SK-N-SH (cell line): ENCODE results near the gene MTTP.

Experiments
- ELF1 ChIP-seq: IDR thresholded peaks from 2 replicates; pipeline ENCODE4 v1.4.0; 2012
- EZH2phosphoT487 ChIP-seq: fragments of 200-600 bp; sonication (generic); IDR thresholded peaks from 2 replicates; pipeline ENCODE4 v1.6.1; 2017; ENCODE audit warnings: low read depth, mixed run types, mild to moderate bottlenecking, antibody characterized with exemption, moderate library complexity, borderline replicate concordance
- FOXJ3 ChIP-seq: sonication (generic); formaldehyde crosslinking; IDR thresholded peaks from 2 replicates; pipeline ENCODE4 v1.5.1; 2020; ENCODE audit warnings: mild to moderate bottlenecking, missing genetic modification reagents
- FOXM1 ChIP-seq: IDR thresholded peaks from 2 replicates; pipeline ENCODE4 v1.4.0; 2012; ENCODE audit warnings: low read depth, mild to moderate bottlenecking
- GATA2 ChIP-seq: sonication (generic); formaldehyde crosslinking; IDR thresholded peaks from 2 replicates; pipeline ENCODE4 v1.5.0; 2020; ENCODE audit warnings: mild to moderate bottlenecking, missing genetic modification reagents
- RCOR1 ChIP-seq: fragments of 150-350 bp; IDR thresholded peaks from 2 replicates; pipeline ENCODE4 v1.6.1; 2017; ENCODE audit warnings: antibody characterized with exemption, low read length
- RFX5 ChIP-seq: IDR thresholded peaks from 2 replicates; pipeline ENCODE4 v1.6.1; 2012; ENCODE audit warnings: mild to moderate bottlenecking, improper control_type of control experiment, low read length
- TCF12 ChIP-seq: IDR thresholded peaks from 2 replicates; pipeline ENCODE4 v1.4.0; 2012
- YY1 ChIP-seq: IDR thresholded peaks from 2 replicates; pipeline ENCODE4 v1.4.0; 2012; ENCODE audit warnings: low read depth, mild to moderate bottlenecking
- TF ChIP-seq, protein P1 (sequence below): fragments of 200-600 bp; sonication (generic); IDR thresholded peaks from 2 replicates; pipeline ENCODE4 v1.6.1; 2017; ENCODE audit warnings: antibody characterized with exemption, mild to moderate bottlenecking, moderate library complexity
- TF ChIP-seq, protein P2 (sequence below): IDR thresholded peaks from 2 replicates; pipeline ENCODE4 v1.4.0; 2012; ENCODE audit warnings: low read depth
- TF ChIP-seq, protein P3 (sequence below): IDR thresholded peaks from 2 replicates; pipeline ENCODE4; 2012

DNA sequence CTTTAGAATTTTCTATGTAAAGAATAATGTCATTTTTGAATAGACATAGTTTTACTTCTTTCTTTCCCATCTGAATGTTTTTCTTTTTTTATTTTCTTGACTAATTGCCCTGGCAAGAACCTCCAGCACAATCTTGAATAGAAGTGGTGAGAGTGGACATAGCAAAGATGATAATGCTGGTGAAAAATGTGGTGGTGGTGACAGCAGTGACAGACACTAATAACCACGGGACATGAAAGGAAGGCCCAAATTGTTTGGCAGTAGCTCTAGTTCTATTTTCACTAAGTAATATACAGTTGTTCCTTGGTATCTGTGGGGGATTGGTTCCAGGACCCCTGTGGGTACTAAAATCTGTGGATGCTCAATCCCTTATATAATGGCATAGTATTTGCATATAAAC lies 53.4 kb downstream of the MTTP start:
- TF ChIP-seq, protein P1, sequence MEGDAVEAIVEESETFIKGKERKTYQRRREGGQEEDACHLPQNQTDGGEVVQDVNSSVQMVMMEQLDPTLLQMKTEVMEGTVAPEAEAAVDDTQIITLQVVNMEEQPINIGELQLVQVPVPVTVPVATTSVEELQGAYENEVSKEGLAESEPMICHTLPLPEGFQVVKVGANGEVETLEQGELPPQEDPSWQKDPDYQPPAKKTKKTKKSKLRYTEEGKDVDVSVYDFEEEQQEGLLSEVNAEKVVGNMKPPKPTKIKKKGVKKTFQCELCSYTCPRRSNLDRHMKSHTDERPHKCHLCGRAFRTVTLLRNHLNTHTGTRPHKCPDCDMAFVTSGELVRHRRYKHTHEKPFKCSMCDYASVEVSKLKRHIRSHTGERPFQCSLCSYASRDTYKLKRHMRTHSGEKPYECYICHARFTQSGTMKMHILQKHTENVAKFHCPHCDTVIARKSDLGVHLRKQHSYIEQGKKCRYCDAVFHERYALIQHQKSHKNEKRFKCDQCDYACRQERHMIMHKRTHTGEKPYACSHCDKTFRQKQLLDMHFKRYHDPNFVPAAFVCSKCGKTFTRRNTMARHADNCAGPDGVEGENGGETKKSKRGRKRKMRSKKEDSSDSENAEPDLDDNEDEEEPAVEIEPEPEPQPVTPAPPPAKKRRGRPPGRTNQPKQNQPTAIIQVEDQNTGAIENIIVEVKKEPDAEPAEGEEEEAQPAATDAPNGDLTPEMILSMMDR: no peak
- TF ChIP-seq FOXM1 (no peak), RCOR1 (no peak), FOXJ3 (CRISPR knock-in tag) (no peak), RFX5 (no peak), EZH2phosphoT487 (no peak), GATA2 (CRISPR knock-in tag) (no peak), ELF1 (no peak), TCF12 (no peak), YY1 (no peak)
- TF ChIP-seq, protein P2, sequence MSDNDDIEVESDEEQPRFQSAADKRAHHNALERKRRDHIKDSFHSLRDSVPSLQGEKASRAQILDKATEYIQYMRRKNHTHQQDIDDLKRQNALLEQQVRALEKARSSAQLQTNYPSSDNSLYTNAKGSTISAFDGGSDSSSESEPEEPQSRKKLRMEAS: no peak
- TF ChIP-seq, protein P3, sequence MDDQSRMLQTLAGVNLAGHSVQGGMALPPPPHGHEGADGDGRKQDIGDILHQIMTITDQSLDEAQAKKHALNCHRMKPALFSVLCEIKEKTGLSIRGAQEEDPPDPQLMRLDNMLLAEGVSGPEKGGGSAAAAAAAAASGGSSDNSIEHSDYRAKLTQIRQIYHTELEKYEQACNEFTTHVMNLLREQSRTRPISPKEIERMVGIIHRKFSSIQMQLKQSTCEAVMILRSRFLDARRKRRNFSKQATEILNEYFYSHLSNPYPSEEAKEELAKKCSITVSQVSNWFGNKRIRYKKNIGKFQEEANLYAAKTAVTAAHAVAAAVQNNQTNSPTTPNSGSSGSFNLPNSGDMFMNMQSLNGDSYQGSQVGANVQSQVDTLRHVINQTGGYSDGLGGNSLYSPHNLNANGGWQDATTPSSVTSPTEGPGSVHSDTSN: no peak
